Measurements from ENCODE around the gene NFIB. TPM values are rescaled to one million over a fixed set of nuclear protein-coding genes. Genes with fewer than 3 reads are reported as not detected.

The NFIB gene
- total and polyA plus RNA-seq, 2 experiments from 2014 or later, result 5.7 to 13.9 TPM

- no peaks in the 10 kb centered on the region for H3K9me3 ChIP-seq (ENCODE audit: low read depth)
- no peaks in the 10 kb centered on the region for H3K27me3 ChIP-seq
Observed at GRCh38 chr9:14205463-14205862, 108.5 kb downstream of the NFIB start.

GRCh38 chr9:14203356-14204056, 110.4 kb downstream of the NFIB start:
- Histone ChIP-seq H3K27me3 (no peaks in the 10 kb centered on the region), H3K36me3 (no peaks in the 10 kb centered on the region), H3K27ac (no peak overlapping the region), H3K9me3 (ENCODE audit: low read depth) (no peaks in the 10 kb centered on the region), H3K4me1 (ENCODE audit: low read depth) (peaks cover 4% of the 10 kb centered on the region), H3K4me3 (no peak overlapping the region)
- no peak for TF ChIP-seq CTCF (IDR thresholded peaks at IDR 0.05; ENCODE audit: low read depth, low read length)
- DNase-seq (ENCODE audit: low read depth in 1 of 2, low spot score in 1 of 2), result peak in 1 of 2 donors; percentile 69

More at GRCh38 chr9:14205463-14205862, 108.5 kb downstream of the NFIB start:
- DNase-seq (ENCODE audit: low read depth in 1 of 2, low spot score in 1 of 2), result peak in 1 of 2 donors; percentile 90
- H3K27ac ChIP-seq, result no peak overlapping the region
- H3K36me3 ChIP-seq, result no peaks in the 10 kb centered on the region
- no peak overlapping the region for H3K4me3 ChIP-seq
- no peaks in the 10 kb centered on the region for H3K4me1 ChIP-seq (ENCODE audit: low read depth)
- TF ChIP-seq CTCF (IDR thresholded peaks at IDR 0.05; ENCODE audit: low read depth, low read length), result no peak

GRCh38 chr9:14198841-14199455, 115.0 kb downstream of the NFIB start:
- TF ChIP-seq CTCF (IDR thresholded peaks at IDR 0.05; ENCODE audit: low read depth, low read length), result no peak
- Histone ChIP-seq H3K9me3 (ENCODE audit: low read depth) (no peaks in the 10 kb centered on the region), H3K36me3 (no peaks in the 10 kb centered on the region), H3K4me3 (no peak overlapping the region), H3K27ac (no peak overlapping the region), H3K27me3 (no peaks in the 10 kb centered on the region), H3K4me1 (ENCODE audit: low read depth) (peaks cover 4% of the 10 kb centered on the region)
- DNase-seq (ENCODE audit: low read depth in 1 of 2, low spot score in 1 of 2), result peak in 1 of 2 donors; percentile 76

- Histone ChIP-seq H3K4me1 (ENCODE audit: low read depth) (peaks cover 4% of the 10 kb centered on the region), H3K4me3 (no peak overlapping the region), H3K9me3 (ENCODE audit: low read depth) (no peaks in the 10 kb centered on the region), H3K27me3 (no peaks in the 10 kb centered on the region), H3K36me3 (no peaks in the 10 kb centered on the region), H3K27ac (no peak overlapping the region)
- TF ChIP-seq CTCF (IDR thresholded peaks at IDR 0.05; ENCODE audit: low read depth, low read length), result no peak
- peak in 1 of 2 donors; percentile 46 for DNase-seq (ENCODE audit: low read depth in 1 of 2, low spot score in 1 of 2)
Observed at GRCh38 chr9:14198047-14198840, 115.7 kb downstream of the NFIB start.

GRCh38 chr9:14197325-14197858, 116.5 kb downstream of the NFIB start:
- H3K27me3 ChIP-seq, result no peaks in the 10 kb centered on the region
- no peaks in the 10 kb centered on the region for H3K36me3 ChIP-seq
- H3K9me3 ChIP-seq (ENCODE audit: low read depth), result no peaks in the 10 kb centered on the region
- no peak for DNase-seq (ENCODE audit: low read depth in 1 of 2, low spot score in 1 of 2)
- TF ChIP-seq CTCF (IDR thresholded peaks at IDR 0.05; ENCODE audit: low read depth, low read length), result no peak
- H3K4me1 ChIP-seq (ENCODE audit: low read depth), result peaks cover 4% of the 10 kb centered on the region
- no peak overlapping the region for H3K27ac ChIP-seq
- H3K4me3 ChIP-seq, result no peak overlapping the region

Measured in cardiac muscle cell (in vitro differentiated cells and primary cell).